Measurements from ENCODE around the gene MAPK8IP3.

MAPK8IP3 gene

GRCh38 chr16:1778200-1779179 is 72.5 kb downstream of the MAPK8IP3 start:
- Histone ChIP-seq H3K4me3 (no peak overlapping the region), H3K4me1 (peaks cover 0 to 57% (median 38%) of the 10 kb centered on the region in 4 donors)

GRCh38 chr16:1779234-1779701 is 73.3 kb downstream of the MAPK8IP3 start:
- H3K27me3 ChIP-seq: no peaks in the 10 kb centered on the region
- intact Hi-C loops (cut with DNase I; ENCODE audit: low total_unique reads): no loop called here
- no peaks in the 10 kb centered on the region for H3K9me3 ChIP-seq
- H3K4me1 ChIP-seq: peaks cover 0 to 58% (median 38%) of the 10 kb centered on the region in 4 donors
- TF ChIP-seq CTCF (IDR thresholded peaks at IDR 0.05): no peak
- no peak overlapping the region for H3K27ac ChIP-seq
- no peak for DNase-seq
- H3K4me3 ChIP-seq: no peak overlapping the region
- peaks cover 23 to 64% (median 55%) of the 10 kb centered on the region in 3 donors for H3K36me3 ChIP-seq

More at GRCh38 chr16:1778200-1779179, 72.5 kb downstream of the MAPK8IP3 start:
- DNase-seq: no peak
- H3K27me3 ChIP-seq: no peaks in the 10 kb centered on the region
- H3K36me3 ChIP-seq: peaks cover 23 to 64% (median 55%) of the 10 kb centered on the region in 3 donors
- intact Hi-C loops (cut with DNase I; ENCODE audit: low total_unique reads): no loop called here
- H3K27ac ChIP-seq: no peak overlapping the region
- no peak for TF ChIP-seq CTCF (IDR thresholded peaks at IDR 0.05)
- H3K9me3 ChIP-seq: no peaks in the 10 kb centered on the region

GRCh38 chr16:1779741-1780676 is 74.0 kb downstream of the MAPK8IP3 start:
- no peak overlapping the region for H3K4me3 ChIP-seq
- DNase-seq: no peak
- no peak for TF ChIP-seq CTCF (IDR thresholded peaks at IDR 0.05)
- peaks cover 0 to 58% (median 35%) of the 10 kb centered on the region in 4 donors for H3K4me1 ChIP-seq
- peak overlapping the region in 1 of 2 donors; percentile 6 for H3K27ac ChIP-seq
- H3K9me3 ChIP-seq: no peaks in the 10 kb centered on the region
- intact Hi-C loops (cut with DNase I; ENCODE audit: low total_unique reads): loop anchor here (5.0 kb wide), 1 partner anchor 47 kb away; the partner anchor contains the start of genes FAHD1 and HAGH
- H3K27me3 ChIP-seq: no peaks in the 10 kb centered on the region
- peaks cover 23 to 61% (median 55%) of the 10 kb centered on the region in 3 donors for H3K36me3 ChIP-seq

- Histone ChIP-seq H3K4me1 (peaks cover 0 to 58% (median 38%) of the 10 kb centered on the region in 4 donors), H3K36me3 (peaks cover 23 to 61% (median 48%) of the 10 kb centered on the region in 3 donors), H3K27me3 (no peaks in the 10 kb centered on the region), H3K27ac (peak overlapping the region in 1 of 2 donors; percentile 70), H3K4me3 (peak overlapping the region in 1 of 2 donors; percentile 74), H3K9me3 (no peaks in the 10 kb centered on the region)
- intact Hi-C loops (cut with DNase I; ENCODE audit: low total_unique reads): loop anchor here (5.0 kb wide), 1 partner anchor 47 kb away; the partner anchor contains the start of genes FAHD1 and HAGH
- no peak for DNase-seq
- TF ChIP-seq CTCF (IDR thresholded peaks at IDR 0.05): no peak
These were observed 74.7 kb downstream of the MAPK8IP3 start for GRCh38 chr16:1780677-1781072.

GRCh38 chr16:1781254-1781653 is 75.3 kb downstream of the MAPK8IP3 start:
- Histone ChIP-seq H3K4me1 (peaks cover 0 to 63% (median 40%) of the 10 kb centered on the region in 4 donors), H3K36me3 (peaks cover 19 to 61% (median 43%) of the 10 kb centered on the region in 3 donors), H3K27me3 (no peaks in the 10 kb centered on the region), H3K9me3 (no peaks in the 10 kb centered on the region), H3K27ac (peak overlapping the region; percentile 70 to 78), H3K4me3 (peak overlapping the region; percentile 74 to 94)
- no peak for DNase-seq
- no peak for TF ChIP-seq CTCF (IDR thresholded peaks at IDR 0.05)
- intact Hi-C loops (cut with DNase I; ENCODE audit: low total_unique reads): loop anchor here (5.0 kb wide), 1 partner anchor 46 kb away; the partner anchor contains the start of genes FAHD1 and HAGH

Measured in tibial artery (tissue), 4 donors.